GM10248 (cell line): ENCODE measurements around the gene BCKDHB.

Experiments used
- CTCF ChIA-PET: fragments of 300-600 bp; sonication (Branson Sonifier 250); formaldehyde crosslinking; extraction: SDS; loops from one replicate; lab custom pipeline; 2021; ENCODE audit warnings: antibody characterized with exemption; lab: Yijun Ruan, JAX
- POLR2A ChIA-PET: fragments of 350-650 bp; sonication (Branson Sonifier 250); formaldehyde crosslinking; extraction: SDS; loops from one replicate; lab custom pipeline; 2020; ENCODE audit warnings: antibody characterized with exemption; lab: Yijun Ruan, JAX
- DNase-seq: peaks from one replicate; pipeline ENCODE4 v3.0.0; 2012; ENCODE audit errors: extremely low spot score
- CTCF ChIP-seq: IDR thresholded peaks from 2 replicates; pipeline ENCODE4 v1.5.1; 2012; ENCODE audit warnings: mild to moderate bottlenecking, low read depth; ENCODE audit errors: extremely low read depth, missing control alignments, control extremely low read depth

BCKDHB gene

GRCh38 chr6:80357081-80357480, 250.6 kb downstream of the BCKDHB start:
- no peak for DNase-seq
- ChIA-PET CTCF (interaction anchor here (0.9 kb wide), 1 partner anchor 9 kb away, joined by 3 read pairs; no protein-coding TSS in a partner anchor), POLR2A (no interaction called here)
- TF ChIP-seq CTCF = no peak

GRCh38 chr6:80357674-80358073, 251.2 kb downstream of the BCKDHB start:
- TF ChIP-seq CTCF = no peak
- DNase-seq = no peak
- POLR2A ChIA-PET = no interaction called here
- CTCF ChIA-PET = interaction anchor here (0.9 kb wide), 1 partner anchor 9 kb away, joined by 3 read pairs; no protein-coding TSS in a partner anchor

GRCh38 chr6:80363501-80364122, 257.1 kb downstream of the BCKDHB start:
- no peak for DNase-seq
- CTCF ChIA-PET = no interaction called here
- POLR2A ChIA-PET = no interaction called here
- no peak for TF ChIP-seq CTCF

- DNase-seq = no peak
- ChIA-PET POLR2A (no interaction called here), CTCF (no interaction called here)
- no peak for TF ChIP-seq CTCF
Measured at GRCh38 chr6:80364149-80364548, 257.7 kb downstream of the BCKDHB start.

- CTCF ChIA-PET = no interaction called here
- DNase-seq = no peak
- POLR2A ChIA-PET = no interaction called here
- no peak for TF ChIP-seq CTCF
Measured at GRCh38 chr6:80366051-80366450, 259.6 kb downstream of the BCKDHB start.

GRCh38 chr6:80366714-80367113, 260.2 kb downstream of the BCKDHB start:
- DNase-seq = no peak
- ChIA-PET CTCF (no interaction called here), POLR2A (no interaction called here)
- TF ChIP-seq CTCF = no peak

GRCh38 chr6:80376411-80376810, 269.9 kb downstream of the BCKDHB start:
- TF ChIP-seq CTCF = no peak
- no peak for DNase-seq
- ChIA-PET POLR2A (no interaction called here), CTCF (no interaction called here)
